Measurements from ENCODE around the gene NPLOC4. TPM values are rescaled to one million over a fixed set of nuclear protein-coding genes. Genes with fewer than 3 reads are reported as not detected.
A peak's percentile ranks its signal among the peaks of the same experiment; 100 is the strongest.

Gene NPLOC4
- total and polyA plus RNA-seq, 2 donors from 2014 or later, result 41.5 to 86.4 TPM

GRCh38 chr17:81551458-81552243 lies 85.3 kb downstream of the NPLOC4 start:
- H3K27ac ChIP-seq (ENCODE audit: low read depth in 2 of 2, low read length in 2 of 2), result peak overlapping the region in 1 of 2 donors; percentile 59
- FAIRE-seq (no peak), DNase-seq (peak in 3 of 5 donors; percentile 41 to 79 (median 73))
- peaks cover 0 to 4% (median 0%) of the 10 kb centered on the region in 3 donors for H3K36me3 ChIP-seq (ENCODE audit: control insufficient read depth in 2 of 3, insufficient read depth in 3 of 3, low read length in 3 of 3)
- intact Hi-C loops (cut with DNase I), result no loop called here
- TF ChIP-seq, protein P1, sequence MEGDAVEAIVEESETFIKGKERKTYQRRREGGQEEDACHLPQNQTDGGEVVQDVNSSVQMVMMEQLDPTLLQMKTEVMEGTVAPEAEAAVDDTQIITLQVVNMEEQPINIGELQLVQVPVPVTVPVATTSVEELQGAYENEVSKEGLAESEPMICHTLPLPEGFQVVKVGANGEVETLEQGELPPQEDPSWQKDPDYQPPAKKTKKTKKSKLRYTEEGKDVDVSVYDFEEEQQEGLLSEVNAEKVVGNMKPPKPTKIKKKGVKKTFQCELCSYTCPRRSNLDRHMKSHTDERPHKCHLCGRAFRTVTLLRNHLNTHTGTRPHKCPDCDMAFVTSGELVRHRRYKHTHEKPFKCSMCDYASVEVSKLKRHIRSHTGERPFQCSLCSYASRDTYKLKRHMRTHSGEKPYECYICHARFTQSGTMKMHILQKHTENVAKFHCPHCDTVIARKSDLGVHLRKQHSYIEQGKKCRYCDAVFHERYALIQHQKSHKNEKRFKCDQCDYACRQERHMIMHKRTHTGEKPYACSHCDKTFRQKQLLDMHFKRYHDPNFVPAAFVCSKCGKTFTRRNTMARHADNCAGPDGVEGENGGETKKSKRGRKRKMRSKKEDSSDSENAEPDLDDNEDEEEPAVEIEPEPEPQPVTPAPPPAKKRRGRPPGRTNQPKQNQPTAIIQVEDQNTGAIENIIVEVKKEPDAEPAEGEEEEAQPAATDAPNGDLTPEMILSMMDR (IDR thresholded peaks at IDR 0.05; ENCODE audit: borderline replicate concordance, extremely low read depth, insufficient read depth), result no peak
- H3K9ac ChIP-seq (ENCODE audit: low read length in 3 of 3), result peak overlapping the region in 2 of 3 donors; percentile 46 to 73
- H3K4me3 ChIP-seq (ENCODE audit: low read length in 3 of 3), result peak overlapping the region; percentile 49 to 75 (median 67)
- peaks cover 0 to 20% (median 16%) of the 10 kb centered on the region in 3 donors for H3K4me1 ChIP-seq (ENCODE audit: control insufficient read depth in 2 of 3, insufficient read depth in 2 of 3, low read depth in 1 of 3, low read length in 3 of 3)
- no peaks in the 10 kb centered on the region for H3K9me3 ChIP-seq (ENCODE audit: control insufficient read depth in 2 of 3, insufficient read depth in 1 of 3, low read length in 3 of 3)
- H3K27me3 ChIP-seq (ENCODE audit: control insufficient read depth, insufficient read depth, low read length), result no peaks in the 10 kb centered on the region

DNA sequence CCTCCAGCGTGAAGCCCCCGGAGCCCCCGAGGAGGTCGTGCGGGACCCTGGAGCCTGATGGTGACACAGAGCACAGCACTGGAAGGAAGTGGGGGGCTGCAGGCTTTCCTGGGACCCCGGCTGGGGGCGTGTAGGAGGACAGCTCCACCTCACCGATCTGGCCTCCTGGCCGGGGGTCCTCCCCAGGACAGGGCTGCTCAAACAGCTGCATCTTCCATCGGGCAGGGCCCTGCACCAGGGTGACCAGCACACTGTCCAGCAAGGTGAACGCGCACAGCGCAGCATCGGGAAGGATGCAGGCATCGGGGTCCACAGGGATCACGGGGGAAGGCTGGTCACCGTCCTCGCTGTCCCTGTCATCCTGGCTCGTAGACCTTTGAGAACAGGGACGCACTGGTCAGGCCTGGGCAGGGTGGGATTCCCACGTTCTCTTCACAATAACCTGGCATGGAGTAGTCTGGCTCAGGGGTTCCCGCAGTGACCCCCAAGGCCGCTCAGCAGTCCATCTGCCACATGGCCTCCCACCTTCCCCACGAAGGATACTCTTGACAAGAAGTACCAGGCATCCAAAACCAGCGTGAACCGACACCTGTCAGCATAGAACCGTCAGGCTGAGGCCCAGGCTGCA lies 86.0 kb downstream of the NPLOC4 start:
- DNase-seq (peak in 1 of 5 donors; percentile 80), FAIRE-seq (no peak)
- Histone ChIP-seq H3K27ac (ENCODE audit: low read depth in 2 of 2, low read length in 2 of 2) (no peak overlapping the region), H3K4me1 (ENCODE audit: control insufficient read depth in 2 of 3, insufficient read depth in 2 of 3, low read depth in 1 of 3, low read length in 3 of 3) (peaks cover 0 to 20% (median 16%) of the 10 kb centered on the region in 3 donors), H3K9ac (ENCODE audit: low read length in 3 of 3) (no peak overlapping the region), H3K9me3 (ENCODE audit: control insufficient read depth in 2 of 3, insufficient read depth in 1 of 3, low read length in 3 of 3) (no peaks in the 10 kb centered on the region), H3K27me3 (ENCODE audit: control insufficient read depth, insufficient read depth, low read length) (no peaks in the 10 kb centered on the region), H3K4me3 (ENCODE audit: low read length in 3 of 3) (peak overlapping the region; percentile 49 to 75 (median 67)), H3K36me3 (ENCODE audit: control insufficient read depth in 2 of 3, insufficient read depth in 3 of 3, low read length in 3 of 3) (peaks cover 0 to 4% (median 0%) of the 10 kb centered on the region in 3 donors)
- intact Hi-C loops (cut with DNase I), result no loop called here
- TF ChIP-seq, protein P1 (IDR thresholded peaks at IDR 0.05; ENCODE audit: borderline replicate concordance, extremely low read depth, insufficient read depth), result no peak

GRCh38 chr17:81550285-81550684 lies 86.6 kb downstream of the NPLOC4 start:
- Histone ChIP-seq H3K9me3 (ENCODE audit: control insufficient read depth in 2 of 3, insufficient read depth in 1 of 3, low read length in 3 of 3) (no peaks in the 10 kb centered on the region), H3K27ac (ENCODE audit: low read depth in 2 of 2, low read length in 2 of 2) (no peak overlapping the region), H3K4me1 (ENCODE audit: control insufficient read depth in 2 of 3, insufficient read depth in 2 of 3, low read depth in 1 of 3, low read length in 3 of 3) (peaks cover 0 to 20% (median 16%) of the 10 kb centered on the region in 3 donors), H3K4me3 (ENCODE audit: low read length in 3 of 3) (no peak overlapping the region), H3K36me3 (ENCODE audit: control insufficient read depth in 2 of 3, insufficient read depth in 3 of 3, low read length in 3 of 3) (peaks cover 0 to 4% (median 0%) of the 10 kb centered on the region in 3 donors), H3K9ac (ENCODE audit: low read length in 3 of 3) (no peak overlapping the region), H3K27me3 (ENCODE audit: control insufficient read depth, insufficient read depth, low read length) (no peaks in the 10 kb centered on the region)
- FAIRE-seq (no peak), DNase-seq (peak in 2 of 5 donors; percentile 27 to 61)
- intact Hi-C loops (cut with DNase I), result no loop called here
- TF ChIP-seq, protein P1 (IDR thresholded peaks at IDR 0.05; ENCODE audit: borderline replicate concordance, extremely low read depth, insufficient read depth), result no peak
